ENCODE data around the gene STX5.
"Not testable (repeated sequence)": the region's sequence is repeated elsewhere in the genome, so short reads cannot be mapped to it uniquely, and the experiment has no call there.

The STX5 gene

DNA sequence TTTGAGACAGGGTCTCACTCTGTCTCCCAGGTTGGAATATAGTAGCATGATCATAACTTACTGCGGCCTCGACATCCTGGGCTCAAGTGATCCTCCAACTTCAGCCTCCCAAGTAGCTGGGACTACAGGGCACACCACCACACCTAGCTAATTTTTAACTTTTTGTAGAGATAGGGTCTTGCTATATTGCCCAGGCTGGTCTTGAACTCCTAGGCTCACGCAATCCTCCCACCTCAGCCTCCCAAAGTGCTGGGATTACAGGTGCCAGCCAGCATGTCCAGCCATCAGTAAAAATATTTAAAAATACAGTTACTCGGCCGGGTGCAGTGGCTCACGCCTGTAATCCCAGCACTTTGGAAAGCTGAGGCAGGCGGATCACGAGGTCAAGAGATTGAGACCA lies 3.7 kb downstream of the STX5 start:
- not testable (repeated sequence) for DNase-seq

DNA sequence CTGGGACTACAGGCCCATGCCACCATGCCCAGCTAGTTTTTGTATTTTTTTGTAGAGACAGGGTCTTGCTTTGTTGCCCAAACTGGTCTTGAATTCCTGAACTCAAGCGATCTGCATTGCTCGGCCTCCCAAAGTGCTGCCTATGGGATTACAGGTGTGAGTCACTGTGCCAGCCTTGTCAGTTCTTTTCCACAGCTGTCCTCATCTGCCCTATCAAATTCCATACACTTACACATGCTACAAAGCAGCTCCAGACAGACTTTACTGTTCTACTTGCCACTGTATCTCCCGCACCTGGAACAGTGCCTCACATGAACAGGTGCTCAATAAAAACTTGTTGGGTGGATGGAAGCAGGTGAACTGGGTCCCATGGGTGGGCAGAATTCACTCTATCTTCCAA lies 8.2 kb downstream of the STX5 start:
- no peak for DNase-seq

DNA sequence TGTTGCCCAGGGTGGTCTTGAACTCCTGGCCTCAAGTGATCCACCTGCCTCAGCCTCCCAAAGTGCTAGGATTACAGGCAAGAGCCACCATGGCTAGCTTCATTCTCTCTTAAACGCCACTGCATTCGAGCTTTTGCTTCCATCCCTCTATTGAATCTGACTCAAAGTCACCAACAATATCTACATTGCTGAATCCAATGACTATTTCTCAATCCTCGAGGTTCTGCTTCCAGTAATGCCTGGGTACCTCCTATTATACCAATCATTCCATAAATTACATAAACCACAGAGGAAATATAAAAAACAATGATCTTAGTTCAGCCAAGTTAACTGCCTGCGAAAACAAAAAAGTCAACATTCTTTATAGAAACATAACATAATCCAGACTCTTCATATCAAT lies 14.7 kb downstream of the STX5 start:
- no peak for DNase-seq

DNA sequence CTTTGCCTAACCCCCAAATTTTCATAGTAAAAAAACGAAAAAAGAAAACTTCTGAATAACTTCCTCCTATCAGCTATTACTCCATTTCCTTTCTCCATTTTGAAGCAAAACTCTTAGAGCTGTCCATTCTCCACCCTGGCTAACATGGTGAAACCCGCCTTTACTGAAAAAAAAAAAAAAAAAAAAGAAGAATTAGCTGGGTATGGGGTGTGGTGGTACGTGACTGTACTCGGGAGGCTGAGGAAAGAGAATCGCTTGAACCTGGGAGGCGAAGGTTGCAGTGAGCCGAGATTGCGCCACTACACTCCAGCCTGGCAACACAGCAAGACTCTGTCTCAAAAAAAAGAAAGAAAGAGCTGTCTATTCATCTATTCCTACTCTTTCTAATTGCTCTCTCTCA lies 15.3 kb downstream of the STX5 start:
- DNase-seq: no peak

DNA sequence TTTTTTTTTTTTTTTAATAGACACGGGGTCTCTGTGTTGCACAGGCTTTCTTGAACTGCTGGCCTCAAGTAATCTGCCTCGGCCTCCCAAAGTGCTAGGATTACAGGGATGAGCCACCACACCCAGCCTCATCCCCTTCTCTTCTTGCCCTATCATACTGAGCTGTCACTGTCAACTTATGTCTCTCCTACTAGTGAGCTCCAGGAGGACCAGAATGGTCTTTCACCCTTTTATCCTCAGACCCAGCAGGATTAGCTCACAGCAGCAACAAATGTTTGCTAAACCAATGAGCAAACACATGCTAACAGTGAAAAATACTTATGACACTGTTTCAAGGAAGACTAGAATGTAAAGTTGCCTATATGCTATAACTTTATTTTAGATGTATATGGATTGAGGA lies 20.2 kb downstream of the STX5 start:
- DNase-seq: no peak

DNA sequence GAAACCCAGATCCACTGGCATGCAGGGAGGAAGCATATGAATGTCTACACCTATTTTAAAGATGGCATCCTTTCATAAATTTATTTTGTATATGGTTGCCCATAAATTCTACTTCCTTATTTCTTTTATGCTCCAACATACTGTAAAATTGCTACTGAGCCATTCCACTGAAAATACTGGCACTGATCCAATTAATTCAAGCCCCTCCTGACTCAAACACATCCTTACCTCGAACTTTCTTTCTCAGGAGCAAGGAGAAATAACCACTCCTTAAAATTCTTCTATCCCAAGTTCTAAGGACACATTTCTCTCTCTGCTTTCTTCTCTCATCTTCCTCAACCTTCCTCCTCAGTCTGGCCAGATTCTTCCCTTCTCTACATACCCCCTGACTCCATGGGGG lies 21.1 kb downstream of the STX5 start:
- DNase-seq: no peak

DNA sequence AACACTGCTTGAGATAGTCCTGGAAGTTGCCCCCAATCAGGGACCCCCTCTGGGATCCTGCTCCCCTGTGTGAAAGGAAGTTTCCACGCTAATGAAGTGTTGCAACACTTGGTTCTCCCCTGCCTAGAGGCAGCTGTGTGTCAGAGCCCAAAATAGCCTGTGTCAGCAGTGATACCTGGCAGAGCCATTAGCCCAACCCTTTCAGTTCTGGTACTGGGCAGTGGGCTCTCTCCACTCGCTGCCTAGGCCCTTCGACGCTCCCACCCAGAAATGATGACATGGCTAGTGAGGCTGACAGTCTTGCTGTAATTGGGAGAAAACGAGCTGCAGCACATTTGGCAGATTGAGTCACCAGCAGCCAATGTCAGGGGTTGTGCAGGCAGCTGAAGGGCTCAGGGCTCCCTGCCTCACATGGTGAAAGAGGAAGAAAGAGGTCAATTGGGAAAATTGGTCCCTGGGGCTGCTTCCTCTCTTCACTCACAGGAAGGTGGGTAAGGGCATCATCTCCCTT lies 25.2 kb downstream of the STX5 start:
- no peak for DNase-seq

DNA sequence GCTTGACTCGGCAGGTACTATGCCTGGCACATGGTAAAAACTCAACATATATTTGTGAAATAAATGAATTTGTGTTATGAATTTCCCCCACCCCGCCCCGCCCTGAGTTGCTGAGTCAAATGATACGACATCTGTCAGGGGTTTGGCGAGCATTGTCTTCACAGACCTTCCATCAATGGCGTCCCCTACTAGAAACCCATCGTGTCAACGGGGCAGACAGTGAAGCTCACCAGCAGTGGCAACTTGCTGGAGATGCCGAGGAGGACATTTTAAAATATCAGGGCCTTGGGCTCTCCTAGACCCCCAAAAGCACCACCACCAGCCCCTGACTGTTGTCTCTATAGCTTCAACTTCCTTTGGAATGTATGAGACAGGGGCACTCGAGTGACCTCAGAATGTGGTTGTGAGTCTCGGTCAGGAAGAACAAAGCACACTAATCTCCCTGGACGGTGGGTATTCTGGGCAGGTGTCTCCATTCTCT lies 25.9 kb downstream of the STX5 start:
- peak; percentile 25 for DNase-seq

DNA sequence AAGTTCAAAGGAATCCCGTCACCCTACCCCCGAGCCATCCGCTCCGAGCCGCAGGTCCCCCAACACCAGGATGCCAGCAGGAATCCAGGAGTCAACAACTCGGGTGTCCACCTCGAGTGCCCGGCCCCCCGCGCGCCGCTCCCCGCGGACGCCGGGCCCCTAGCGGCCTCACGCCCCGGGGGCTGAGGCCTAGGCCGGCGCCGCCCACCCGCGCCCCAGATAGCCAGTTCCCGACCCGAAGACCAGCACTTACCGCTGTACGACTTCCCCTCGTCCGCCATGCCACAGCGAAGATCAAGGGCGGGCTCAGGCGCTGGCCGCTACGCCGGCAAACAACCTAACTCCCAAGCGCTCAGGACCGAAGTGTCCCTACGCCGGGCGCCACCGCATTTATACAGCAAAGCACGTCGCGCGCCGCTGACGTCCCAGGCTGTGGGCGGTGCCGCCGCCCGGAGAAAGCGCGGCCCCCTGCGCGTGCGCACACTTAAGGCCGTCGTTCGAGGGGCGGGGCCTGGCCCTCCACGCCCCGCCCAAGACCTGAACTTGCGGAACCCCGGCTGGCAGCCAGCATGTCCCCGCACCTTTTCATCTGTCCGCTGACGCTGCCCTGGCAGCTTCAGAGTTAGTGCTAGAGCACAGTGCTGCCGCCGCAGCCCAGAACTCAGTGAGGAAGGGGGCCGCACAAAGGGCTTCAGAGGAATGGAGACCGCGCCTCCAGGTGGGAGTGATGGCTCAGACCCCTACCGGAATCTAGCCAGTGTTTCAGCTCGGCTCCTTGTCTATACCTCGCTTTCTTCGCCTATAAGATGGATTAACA lies 26.6 kb downstream of the STX5 start, which contains the start of gene NXF1:
NXF1 (minus strand) TSS at position 365 of the 817 bp plus-strand sequence; CDS start at position 281, 84 bp downstream.
- DNase-seq: peak; percentile 94

DNA sequence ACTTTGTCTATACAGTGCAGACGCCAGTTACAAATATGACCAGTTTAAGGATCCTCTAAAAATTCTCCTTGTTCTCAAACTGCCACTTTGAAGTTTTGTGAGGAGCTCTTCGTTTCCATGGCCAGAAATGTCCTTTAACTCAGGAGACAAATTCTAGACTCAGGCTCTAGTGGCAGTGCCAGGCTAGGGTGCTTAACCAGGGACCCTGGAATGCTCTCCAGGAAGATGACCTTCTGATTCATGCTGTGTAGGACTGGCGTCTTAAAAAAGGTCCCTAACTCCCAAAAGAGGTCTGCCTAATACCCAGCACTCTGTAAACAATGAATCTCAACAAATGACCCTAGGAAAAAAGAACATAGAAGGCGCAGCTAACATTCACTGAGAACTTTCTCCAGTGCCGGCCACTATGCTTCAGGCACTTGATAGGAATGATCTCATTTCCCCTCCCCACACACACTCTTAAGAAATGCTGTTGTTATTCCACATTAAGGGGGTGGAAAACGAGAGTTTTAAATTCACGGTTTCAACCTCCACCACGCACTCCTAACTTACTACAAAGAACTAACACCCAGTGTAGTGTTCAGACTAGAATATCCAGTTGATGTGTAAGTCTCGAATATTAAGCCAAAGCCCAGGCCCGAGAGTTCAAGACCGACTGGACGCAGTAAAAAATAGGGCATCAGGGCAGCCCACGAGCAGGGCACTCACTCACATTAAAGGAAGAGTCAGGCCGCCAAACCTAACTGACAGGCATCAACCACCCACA lies 27.4 kb downstream of the STX5 start:
- peak; percentile 18 for DNase-seq

DNA sequence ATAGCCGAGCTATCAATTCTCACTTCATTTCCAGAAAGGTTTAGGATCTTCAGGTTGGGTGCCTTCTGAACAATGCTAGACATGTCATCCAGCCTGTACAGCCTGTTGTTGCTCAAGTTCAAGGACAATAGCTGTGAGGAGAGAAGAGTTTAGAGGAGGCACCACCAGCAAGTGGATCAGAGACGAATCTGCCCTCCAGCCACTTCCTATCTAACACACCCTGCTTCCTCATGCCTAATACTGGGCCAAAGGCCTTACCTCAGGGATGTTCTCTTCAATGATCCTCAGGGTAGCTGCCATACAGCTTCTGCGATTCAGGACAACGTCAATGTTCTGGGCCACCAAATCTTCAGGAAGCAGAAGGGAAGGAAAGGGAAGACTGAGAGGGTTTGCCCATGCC lies 30.8 kb downstream of the STX5 start:
- DNase-seq: no peak

DNA sequence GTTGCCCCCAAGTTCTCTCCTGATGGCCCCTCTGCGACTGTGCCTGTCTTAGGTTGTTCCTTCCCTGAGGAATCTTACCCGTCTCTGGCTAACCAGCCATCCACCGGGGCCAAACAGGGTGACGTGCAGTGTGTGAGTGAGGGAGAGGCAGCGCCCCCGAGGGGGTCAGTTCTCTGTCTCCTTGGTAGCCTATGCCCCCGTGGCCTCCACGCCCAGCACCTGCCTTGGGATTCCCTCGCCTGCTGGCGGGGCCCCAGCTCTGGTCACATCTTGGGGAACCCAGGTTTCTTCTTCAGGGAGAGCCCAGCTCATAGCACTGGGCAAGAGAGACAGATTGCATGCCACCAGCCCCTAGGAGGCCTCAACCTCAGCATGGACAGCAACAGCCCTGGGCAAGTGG lies 32.4 kb downstream of the STX5 start:
- no peak for DNase-seq

DNA sequence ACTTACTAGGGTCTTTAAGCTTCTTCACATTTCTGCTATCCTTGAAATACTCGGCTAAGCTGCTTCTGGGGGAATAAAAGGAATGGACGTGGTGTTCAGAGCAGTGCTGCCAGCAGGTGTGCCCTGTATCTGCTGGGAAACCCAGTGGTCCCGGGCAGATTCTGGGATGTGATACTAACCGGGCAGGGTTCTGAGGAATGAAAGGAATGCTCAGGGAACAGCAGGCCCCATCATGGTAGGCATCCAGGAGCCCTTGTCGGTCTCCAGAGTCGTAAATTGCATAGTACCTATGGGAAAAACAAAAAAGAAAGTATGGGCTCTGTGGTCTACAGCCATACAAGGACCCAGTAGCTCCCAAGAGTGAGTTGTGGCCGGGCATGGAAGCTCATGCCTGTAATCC lies 35.6 kb downstream of the STX5 start:
- DNase-seq: no peak

DNA sequence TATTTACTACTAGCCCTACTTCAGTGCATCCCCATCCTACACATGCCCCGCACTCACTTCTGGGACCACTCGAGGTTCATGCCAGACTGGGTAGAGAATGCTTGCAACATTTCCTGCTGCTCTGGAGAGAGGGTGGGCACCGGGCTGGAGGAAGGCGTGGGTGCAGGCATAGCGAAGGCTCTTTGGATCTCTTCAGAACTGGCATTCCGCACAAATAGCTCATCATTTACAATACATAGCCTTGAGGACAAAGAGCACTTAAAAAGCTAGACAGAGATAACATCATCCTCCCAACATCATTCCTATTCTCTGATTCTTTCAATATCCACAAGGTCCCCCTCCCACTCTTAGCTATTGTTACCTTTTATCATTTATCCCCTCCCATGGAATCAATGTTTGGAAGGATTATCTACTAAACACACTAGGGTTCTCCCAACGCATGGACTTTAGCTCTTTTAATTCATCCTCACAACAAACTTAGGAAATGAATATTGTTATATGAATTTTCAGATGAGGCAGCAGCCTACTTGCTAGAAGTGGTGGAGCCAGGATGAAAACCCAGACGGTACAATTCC lies 37.6 kb downstream of the STX5 start:
- DNase-seq: no peak

DNA sequence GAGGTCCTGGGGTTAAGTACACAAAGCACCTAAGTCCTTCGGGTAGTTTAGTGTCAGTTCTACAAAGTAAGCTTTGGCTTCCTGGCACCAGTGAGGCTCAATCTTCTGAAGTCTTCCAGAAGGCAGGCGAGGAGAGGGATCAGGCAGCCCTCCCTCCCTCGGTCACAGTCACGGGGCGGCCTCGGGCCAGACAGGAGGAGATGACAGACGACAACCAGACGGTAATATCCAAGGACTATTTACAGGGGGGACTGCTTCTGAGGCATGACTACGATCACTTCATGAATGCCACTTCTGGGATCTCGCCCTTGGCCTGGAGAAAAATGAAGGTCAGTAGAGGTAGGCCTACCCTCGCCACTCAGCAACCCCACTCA lies 39.7 kb downstream of the STX5 start:
- no peak for DNase-seq

DNA sequence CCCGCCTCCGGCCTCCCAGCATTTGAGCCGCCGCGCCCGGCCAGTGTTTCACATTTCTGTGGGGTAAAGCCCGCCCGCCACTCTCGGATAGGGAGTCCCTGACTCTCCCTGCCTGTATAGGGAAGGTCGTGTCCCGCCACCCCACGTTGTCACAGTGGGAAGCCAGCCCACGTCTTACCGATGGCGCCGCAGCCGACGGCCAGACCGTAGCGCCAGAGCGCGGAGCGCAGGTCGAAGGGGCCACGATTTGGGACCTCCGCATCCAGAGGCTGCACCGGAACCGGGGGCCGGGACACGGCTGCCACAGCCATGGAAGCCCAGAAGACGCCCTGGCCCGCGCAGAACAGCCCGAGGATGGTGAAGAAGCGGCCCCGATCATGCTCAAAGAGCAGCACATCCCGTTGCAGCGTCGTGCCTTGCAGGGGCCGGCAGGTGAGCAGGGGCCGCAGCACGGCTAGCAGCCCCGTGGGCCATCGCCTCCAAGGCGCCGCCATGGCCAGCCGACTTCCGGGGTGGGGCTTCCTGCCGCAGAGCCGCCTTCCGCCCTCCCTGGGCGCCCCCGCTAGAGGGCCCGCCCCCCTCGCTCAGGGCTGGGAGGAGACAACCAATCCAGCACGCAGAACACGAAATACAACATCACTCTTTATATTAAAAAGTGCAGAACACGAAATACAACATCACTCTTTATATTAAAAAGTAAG lies 40.2 kb downstream of the STX5 start, which contains the start of gene TMEM223:
TMEM223 (minus strand) TSS at position 506 of the 701 bp plus-strand sequence; CDS start at position 494, 12 bp downstream.
- DNase-seq: peak; percentile 87

DNA sequence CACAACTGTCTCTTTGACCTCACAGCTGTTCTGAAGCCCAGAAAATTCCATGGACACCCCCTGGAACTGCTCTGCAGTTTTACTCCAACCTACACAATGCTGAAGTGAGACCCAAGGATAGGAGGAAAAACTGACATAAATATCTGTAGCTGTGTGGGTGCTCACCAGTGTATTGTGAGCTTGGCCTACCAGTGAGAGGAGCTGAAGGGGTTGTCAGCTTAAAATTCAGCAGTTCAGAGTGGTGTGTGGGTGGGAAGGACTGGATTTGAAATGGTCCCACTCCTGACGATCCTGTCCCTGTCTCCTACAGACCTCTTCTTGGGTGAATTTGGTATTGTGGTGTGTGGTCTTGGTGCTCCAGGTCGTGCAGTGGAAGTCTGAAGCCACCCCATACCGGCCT lies 42.3 kb downstream of the STX5 start:
- no peak for DNase-seq

DNA sequence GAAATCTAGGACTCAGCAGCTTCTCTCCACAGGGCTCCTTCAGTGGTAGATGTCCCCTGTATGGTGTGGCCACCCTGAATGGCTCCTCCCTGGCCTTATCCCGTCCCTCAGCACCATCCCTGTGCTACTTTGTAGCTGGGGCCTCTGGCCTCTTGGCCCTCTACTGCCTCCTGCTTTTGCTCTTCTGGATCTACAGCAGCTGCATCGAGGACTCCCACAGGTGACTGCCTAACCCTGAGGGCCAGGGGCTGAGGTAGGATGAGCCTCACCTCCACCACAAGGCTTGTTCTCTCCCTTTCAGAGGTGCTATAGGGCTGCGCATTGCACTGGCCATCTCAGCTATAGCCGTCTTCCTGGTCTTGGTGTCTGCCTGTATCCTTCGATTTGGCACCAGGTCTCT lies 42.9 kb downstream of the STX5 start:
- no peak for DNase-seq

DNA sequence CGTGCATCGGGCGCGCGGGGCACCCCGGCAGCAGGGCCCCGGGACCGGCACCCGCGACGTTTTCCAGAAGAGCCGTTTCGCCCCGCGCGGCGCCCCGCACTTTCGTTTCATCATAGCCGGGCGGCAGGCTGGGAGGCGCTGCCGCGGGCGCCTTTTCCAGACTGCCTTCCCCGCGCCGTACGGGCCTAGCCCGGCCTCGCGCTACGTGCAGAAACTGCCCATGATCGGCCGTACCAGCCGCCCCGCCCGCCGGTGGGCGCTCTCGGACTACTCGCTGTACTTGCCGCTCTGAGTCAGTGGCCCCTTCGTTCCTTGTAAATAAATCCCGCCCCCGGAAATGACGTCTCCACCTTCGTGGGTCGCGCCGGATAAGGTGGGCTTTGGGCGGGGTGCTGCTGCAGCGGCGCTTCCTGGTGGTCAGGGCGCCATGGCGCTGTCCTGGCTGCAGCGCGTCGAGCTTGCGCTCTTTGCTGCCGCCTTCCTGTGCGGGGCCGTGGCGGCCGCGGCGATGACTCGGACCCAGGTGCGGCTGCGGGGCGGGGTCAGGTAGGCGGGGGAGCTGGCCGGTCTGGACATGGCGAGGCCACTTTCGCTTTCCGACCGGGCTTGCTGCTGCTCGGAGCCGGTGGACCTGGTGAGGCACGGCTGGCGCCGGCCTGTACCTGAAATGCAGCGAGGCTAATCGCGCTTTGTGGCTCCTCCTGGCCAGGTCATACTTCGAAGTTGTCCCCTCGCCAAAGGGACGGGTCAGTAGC lies 44.7 kb downstream of the STX5 start, which contains the start of gene TMEM179B:
TMEM179B (plus strand) TSS at position 398 of the 755 bp plus-strand sequence; CDS start at position 428, 30 bp downstream.
- peak; percentile 98 for DNase-seq

DNA sequence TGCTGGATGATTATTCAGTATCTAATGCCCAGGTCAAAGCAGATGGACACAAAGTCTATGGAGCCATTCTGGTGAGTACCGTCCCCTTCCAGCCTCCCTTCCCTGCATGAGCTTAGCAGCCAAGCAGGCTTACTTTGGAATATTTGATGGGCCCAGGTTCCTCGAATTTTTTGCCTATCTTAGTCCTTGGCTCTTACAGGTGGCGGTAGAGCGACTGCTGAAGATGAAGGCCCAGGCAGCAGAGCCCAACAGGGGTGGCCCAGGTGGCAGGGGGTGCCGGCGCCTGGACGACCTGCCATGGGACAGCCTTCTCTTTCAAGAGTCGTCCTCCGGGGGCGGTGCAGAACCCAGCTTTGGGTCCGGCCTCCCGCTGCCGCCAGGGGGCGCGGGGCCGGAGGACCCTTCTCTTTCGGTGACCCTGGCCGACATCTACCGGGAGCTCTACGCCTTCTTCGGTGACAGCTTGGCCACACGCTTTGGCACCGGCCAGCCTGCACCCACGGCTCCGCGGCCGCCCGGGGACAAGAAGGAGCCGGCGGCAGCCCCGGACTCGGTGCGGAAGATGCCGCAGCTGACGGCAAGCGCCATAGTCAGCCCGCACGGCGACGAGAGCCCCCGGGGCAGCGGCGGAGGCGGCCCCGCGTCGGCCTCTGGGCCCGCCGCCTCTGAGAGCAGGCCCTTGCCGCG lies 45.4 kb downstream of the STX5 start:
- DNase-seq: peak; percentile 84

DNA sequence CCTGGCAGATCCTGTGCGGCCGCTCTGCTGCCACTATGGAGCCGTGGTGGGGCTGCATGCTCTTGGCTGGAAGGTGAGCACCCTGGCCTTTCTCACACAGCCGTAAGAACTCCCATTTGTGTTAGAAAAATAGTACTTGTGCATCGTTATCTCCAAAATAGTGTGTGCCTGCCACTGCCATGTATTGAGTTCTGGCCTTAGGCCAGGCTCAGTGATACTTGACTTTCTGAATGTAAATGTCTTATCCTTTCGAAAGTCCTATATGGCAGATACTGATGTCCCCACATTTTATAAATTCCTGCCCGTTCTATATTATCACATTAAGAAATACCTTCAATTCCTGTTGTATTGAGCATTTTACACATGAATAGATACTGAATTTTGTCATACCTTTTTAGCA lies 49.1 kb downstream of the STX5 start:
- no peak for DNase-seq

Measured in stimulated activated CD4-positive, alpha-beta T cell treated with anti-CD3 and anti-CD28 coated beads, Interleukin-1b, Interleukin-23, amount 100 ng/mL, for 48 hours (primary cell).